ENCODE data around the gene CLIC1. TPM values are rescaled to one million over a fixed set of nuclear protein-coding genes. Genes with fewer than 3 reads are reported as not detected.

CLIC1 gene
- total RNA-seq, 1 donor from 2014 or later = 281 TPM

GRCh38 chr6:31727717-31728671 is 8.3 kb downstream of the CLIC1 start:
- Histone ChIP-seq H3K9me3 (no peaks in the 10 kb centered on the region), H3K27me3 (no peaks in the 10 kb centered on the region), H3K4me3 (peak overlapping the region; percentile 69 to 96), H3K36me3 (peaks cover 46% of the 10 kb centered on the region in 2 donors), H3K27ac (peak overlapping the region; percentile 95 to 99), H3K4me1 (peaks cover 12 to 19% of the 10 kb centered on the region in 2 donors)
- TF ChIP-seq CTCF (IDR thresholded peaks at IDR 0.05) = no peak
- intact Hi-C loops (cut with DNase I) = loop anchor here (2.0 kb wide), 3 partner anchors 47 to 67 kb away; partner anchors contain the start of genes CSNK2B, LY6G5C and VARS1
- DNase-seq (ENCODE audit: low spot score in 2 of 2) = no peak

- no peaks in the 10 kb centered on the region for H3K27me3 ChIP-seq
- H3K9me3 ChIP-seq = no peaks in the 10 kb centered on the region
- peak overlapping the region in 1 of 2 donors; percentile 96 for H3K4me3 ChIP-seq
- no peak for TF ChIP-seq CTCF (IDR thresholded peaks at IDR 0.05)
- DNase-seq (ENCODE audit: low spot score in 2 of 2) = no peak
- H3K36me3 ChIP-seq = peaks cover 38% of the 10 kb centered on the region in 2 donors
- intact Hi-C loops (cut with DNase I) = no loop called here
- peaks cover 12 to 19% of the 10 kb centered on the region in 2 donors for H3K4me1 ChIP-seq
- peak overlapping the region; percentile 66 to 95 for H3K27ac ChIP-seq
Measured at GRCh38 chr6:31727034-31727716, 9.2 kb downstream of the CLIC1 start.

- no peak for TF ChIP-seq CTCF (IDR thresholded peaks at IDR 0.05)
- Histone ChIP-seq H3K27me3 (no peaks in the 10 kb centered on the region), H3K4me3 (no peak overlapping the region), H3K4me1 (peaks cover 10 to 18% of the 10 kb centered on the region in 2 donors), H3K27ac (no peak overlapping the region), H3K36me3 (peaks cover 23 to 28% of the 10 kb centered on the region in 2 donors), H3K9me3 (no peaks in the 10 kb centered on the region)
- intact Hi-C loops (cut with DNase I) = no loop called here
- DNase-seq (ENCODE audit: low spot score in 2 of 2) = no peak
Measured at GRCh38 chr6:31725502-31726350, 10.6 kb downstream of the CLIC1 start.

- peaks cover 22 to 25% of the 10 kb centered on the region in 2 donors for H3K36me3 ChIP-seq
- H3K4me3 ChIP-seq = no peak overlapping the region
- no peaks in the 10 kb centered on the region for H3K9me3 ChIP-seq
- H3K4me1 ChIP-seq = peaks cover 8 to 15% of the 10 kb centered on the region in 2 donors
- H3K27me3 ChIP-seq = no peaks in the 10 kb centered on the region
- intact Hi-C loops (cut with DNase I) = no loop called here
- no peak for DNase-seq (ENCODE audit: low spot score in 2 of 2)
- H3K27ac ChIP-seq = no peak overlapping the region
- no peak for TF ChIP-seq CTCF (IDR thresholded peaks at IDR 0.05)
Measured at GRCh38 chr6:31723980-31724691, 12.2 kb downstream of the CLIC1 start.

All from ascending aorta (tissue), 2 donors.